Activated CD8-positive, alpha-beta T cell treated with anti-CD3 and anti-CD28 coated beads for 36 hours (primary cell): ENCODE measurements around the gene GNRHR. TPM values are rescaled to one million over a fixed set of nuclear protein-coding genes. Genes with fewer than 3 reads are reported as not detected.
A peak's percentile ranks its signal among the peaks of the same experiment; 100 is the strongest.

Source experiments
- ATAC-seq: fragments of 200-7000 bp; cut with Tn5 transposase; one replicate; pipeline ENCODE4 v1.10.0; 2021; ENCODE audit warnings: mild to moderate bottlenecking, moderate library complexity
- CTCF ChIA-PET: fragments of 350-600 bp; sonication (Branson Sonifier 250); formaldehyde crosslinking; loops from one replicate; lab custom pipeline; 2021; ENCODE audit warnings: antibody characterized with exemption; lab: Charles Lee
- POLR2A ChIA-PET: fragments of 350-600 bp; sonication (Branson Sonifier 250); formaldehyde crosslinking; loops from one replicate; lab custom pipeline; 2021; ENCODE audit warnings: antibody characterized with exemption; lab: Charles Lee
- DNase-seq: peaks from one replicate; pipeline ENCODE4 v3.0.0-alpha.2; 2020
- H3K27ac Mint-ChIP-seq: one replicate; pipeline ENCODE4 v1.8.0; 2021; ENCODE audit warnings: mild to moderate bottlenecking, mixed read lengths
- H3K27me3 Mint-ChIP-seq: one replicate; pipeline ENCODE4 v1.8.0; 2021; ENCODE audit warnings: mixed read lengths
- H3K36me3 Mint-ChIP-seq: one replicate; pipeline ENCODE4 v1.8.0; 2021; ENCODE audit warnings: low read depth, mixed read lengths
- H3K4me1 Mint-ChIP-seq: one replicate; pipeline ENCODE4 v1.8.0; 2021; ENCODE audit warnings: low read depth, mixed read lengths
- H3K4me3 Mint-ChIP-seq: one replicate; pipeline ENCODE4 v1.8.0; 2021; ENCODE audit warnings: mild to moderate bottlenecking, moderate library complexity, mixed read lengths
- H3K9me3 Mint-ChIP-seq: one replicate; pipeline ENCODE4 v1.8.0; 2021; ENCODE audit warnings: mixed read lengths
- intact Hi-C: fragments of 100-400 bp; cut with micrococcal nuclease; formaldehyde crosslinking; loops from one replicate; pipeline ENCODE4 v1.10.0; 2022
- total RNA-seq, 2 experiments: library from RNA; stranded (reverse); gene quantifications; one replicate each; pipeline ENCODE4 v1.2.3, GENCODE V29; 2021
- TF ChIP-seq, protein P1 (sequence below): fragments of 200-600 bp; IDR thresholded peaks from one replicate; pipeline ENCODE4 v1.8.0; 2022; ENCODE audit warnings: antibody characterized with exemption, mild to moderate bottlenecking

Gene GNRHR
- total RNA-seq, 2 experiments from 2014 or later: not detected

DNA sequence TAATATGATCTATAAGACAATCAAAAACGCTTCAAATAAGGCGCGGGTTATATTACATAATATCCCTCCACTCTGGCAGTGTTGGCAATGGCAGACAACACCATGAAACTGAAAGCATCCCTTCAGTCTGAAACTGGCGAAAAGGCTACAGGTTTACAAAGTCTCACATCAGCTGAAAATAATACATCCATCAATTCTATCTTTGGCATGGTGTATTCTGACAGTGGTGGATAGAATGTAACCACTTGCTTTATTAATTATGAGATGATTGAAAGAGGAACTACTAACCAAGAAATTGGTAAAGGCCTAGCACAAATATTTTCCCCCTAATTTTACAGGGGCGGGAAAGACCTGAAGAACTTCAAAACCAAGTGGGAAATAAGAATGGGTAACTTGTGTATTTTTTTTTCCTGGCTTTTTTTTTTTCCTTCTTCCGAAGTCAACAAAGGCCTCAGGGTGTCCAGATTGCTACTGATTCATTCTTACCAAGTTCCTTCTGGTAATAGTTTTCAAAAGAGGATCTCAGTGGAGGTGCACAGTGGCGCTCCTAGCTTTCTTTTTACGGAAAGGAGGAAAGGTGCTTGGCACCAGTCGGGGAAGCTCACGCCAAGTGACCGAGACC lies 54.0 kb downstream of the GNRHR start:
- Mint-ChIP-seq H3K4me1 (peaks cover 50% of the 10 kb centered on the region), H3K4me3 (peak overlapping the region; percentile 83), H3K27me3 (no peaks in the 10 kb centered on the region), H3K27ac (peak overlapping the region; percentile 97), H3K9me3 (no peaks in the 10 kb centered on the region), H3K36me3 (peaks cover 23% of the 10 kb centered on the region)
- TF ChIP-seq, protein P1, sequence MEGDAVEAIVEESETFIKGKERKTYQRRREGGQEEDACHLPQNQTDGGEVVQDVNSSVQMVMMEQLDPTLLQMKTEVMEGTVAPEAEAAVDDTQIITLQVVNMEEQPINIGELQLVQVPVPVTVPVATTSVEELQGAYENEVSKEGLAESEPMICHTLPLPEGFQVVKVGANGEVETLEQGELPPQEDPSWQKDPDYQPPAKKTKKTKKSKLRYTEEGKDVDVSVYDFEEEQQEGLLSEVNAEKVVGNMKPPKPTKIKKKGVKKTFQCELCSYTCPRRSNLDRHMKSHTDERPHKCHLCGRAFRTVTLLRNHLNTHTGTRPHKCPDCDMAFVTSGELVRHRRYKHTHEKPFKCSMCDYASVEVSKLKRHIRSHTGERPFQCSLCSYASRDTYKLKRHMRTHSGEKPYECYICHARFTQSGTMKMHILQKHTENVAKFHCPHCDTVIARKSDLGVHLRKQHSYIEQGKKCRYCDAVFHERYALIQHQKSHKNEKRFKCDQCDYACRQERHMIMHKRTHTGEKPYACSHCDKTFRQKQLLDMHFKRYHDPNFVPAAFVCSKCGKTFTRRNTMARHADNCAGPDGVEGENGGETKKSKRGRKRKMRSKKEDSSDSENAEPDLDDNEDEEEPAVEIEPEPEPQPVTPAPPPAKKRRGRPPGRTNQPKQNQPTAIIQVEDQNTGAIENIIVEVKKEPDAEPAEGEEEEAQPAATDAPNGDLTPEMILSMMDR: no peak
- intact Hi-C loops: loop anchor here (5.0 kb wide), 1 partner anchor 153 kb away; the partner anchor contains the start of gene CENPC
- ChIA-PET CTCF (interaction anchor here (0.7 to 3.3 kb wide), 14 partner anchors 13 to 165 kb away, joined by 3 to 23 read pairs (median 3); no protein-coding TSS in a partner anchor), POLR2A (interaction anchor here (1.5 kb wide), 2 partner anchors 8 to 14 kb away, joined by 5 to 6 read pairs; no protein-coding TSS in a partner anchor)
- DNase-seq: no peak
- ATAC-seq: no peak

DNA sequence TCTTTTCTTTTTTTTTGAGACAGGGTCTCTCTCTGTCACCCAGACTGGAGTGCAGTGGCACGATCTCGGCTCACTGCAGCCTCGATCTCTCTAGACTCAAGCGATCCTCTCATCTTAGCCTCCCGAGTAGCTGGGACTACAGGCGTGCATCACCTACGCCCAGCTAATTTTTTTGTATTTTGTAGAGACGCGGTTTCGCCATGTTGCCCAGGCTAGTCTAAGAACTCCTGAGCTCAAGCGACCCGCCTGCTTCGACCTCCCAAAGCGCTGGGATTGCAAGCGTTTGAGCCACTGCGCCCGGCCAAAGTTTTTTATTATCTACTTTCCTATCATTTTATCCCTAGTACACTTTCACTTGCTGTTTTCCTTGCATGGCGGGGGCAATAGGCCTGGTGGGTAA lies 54.6 kb downstream of the GNRHR start:
- TF ChIP-seq, protein P1: no peak
- no peak overlapping the region for H3K27ac Mint-ChIP-seq
- ChIA-PET CTCF (interaction anchor here (0.6 to 3.3 kb wide), 9 partner anchors 12 to 156 kb away, joined by 3 to 23 read pairs (median 4); no protein-coding TSS in a partner anchor), POLR2A (interaction anchor here (0.6 kb wide), 1 partner anchor 186 kb away, joined by 3 read pairs; no protein-coding TSS in a partner anchor)
- no peak for DNase-seq
- ATAC-seq: no peak
- no peaks in the 10 kb centered on the region for H3K27me3 Mint-ChIP-seq
- H3K4me3 Mint-ChIP-seq: peak overlapping the region; percentile 83
- intact Hi-C loops: loop anchor here (5.0 kb wide), 1 partner anchor 152 kb away; the partner anchor contains the start of gene CENPC
- H3K9me3 Mint-ChIP-seq: no peaks in the 10 kb centered on the region
- H3K36me3 Mint-ChIP-seq: peaks cover 23% of the 10 kb centered on the region
- H3K4me1 Mint-ChIP-seq: peaks cover 46% of the 10 kb centered on the region

DNA sequence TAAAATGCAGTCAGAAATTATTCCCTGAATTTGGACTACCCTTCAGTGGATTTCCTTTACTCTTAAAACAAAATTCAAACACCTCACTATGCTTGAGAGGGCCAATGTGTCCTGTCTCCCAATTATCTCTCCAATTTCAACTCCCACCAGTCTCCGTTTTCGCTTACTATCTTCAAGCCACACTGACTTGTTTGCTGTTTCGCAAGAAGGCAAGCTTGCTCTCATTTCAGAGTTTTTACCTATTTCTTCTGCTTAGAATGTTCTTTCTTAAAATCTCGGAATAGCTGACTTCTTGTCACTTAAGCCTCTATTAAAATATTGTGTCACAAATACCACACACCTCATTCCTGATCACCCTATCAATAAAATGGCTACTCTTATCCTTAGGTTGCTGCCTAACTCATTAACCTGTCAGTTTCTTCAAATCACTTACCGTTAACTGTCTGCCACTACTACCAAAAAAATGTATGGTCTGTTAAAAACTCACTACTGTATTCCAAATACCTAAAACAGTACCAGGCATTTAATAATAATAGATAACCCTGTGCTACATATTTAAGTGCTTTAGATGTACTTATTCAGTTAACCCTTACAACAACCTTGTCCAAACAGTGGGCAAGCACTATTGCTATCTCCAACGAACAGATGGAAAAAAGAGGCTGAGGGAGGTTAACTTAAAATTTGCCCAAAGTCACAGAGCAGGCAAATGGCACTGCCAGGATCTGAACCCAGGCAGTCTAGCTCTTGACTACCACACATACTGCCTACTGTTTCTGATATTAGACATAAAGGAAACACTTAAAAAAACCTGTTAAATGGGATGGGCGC lies 56.1 kb downstream of the GNRHR start:
- Mint-ChIP-seq H3K4me1 (peaks cover 37% of the 10 kb centered on the region), H3K9me3 (no peaks in the 10 kb centered on the region), H3K27me3 (no peaks in the 10 kb centered on the region), H3K4me3 (no peak overlapping the region), H3K36me3 (peaks cover 20% of the 10 kb centered on the region), H3K27ac (no peak overlapping the region)
- ATAC-seq (no peak), DNase-seq (no peak)
- ChIA-PET CTCF (no interaction called here), POLR2A (no interaction called here)
- TF ChIP-seq, protein P1: no peak
- intact Hi-C loops: no loop called here

DNA sequence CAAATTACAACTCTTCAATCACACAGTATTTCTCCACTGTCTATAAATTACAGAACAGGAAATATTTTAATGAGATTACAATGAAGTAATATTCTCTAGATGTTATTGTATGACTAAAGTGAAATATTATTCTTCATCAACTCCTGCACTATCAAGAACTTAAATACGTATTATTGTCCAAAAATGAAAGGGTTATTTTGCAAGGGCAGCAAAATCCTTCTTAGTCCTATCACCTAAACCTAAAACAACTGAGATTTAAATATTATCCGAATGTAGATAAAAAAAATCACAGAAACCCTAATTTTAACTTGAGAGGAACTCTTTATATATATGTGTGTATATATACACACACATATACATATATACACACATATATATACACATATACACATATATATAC lies 58.1 kb downstream of the GNRHR start:
- no peak overlapping the region for H3K27ac Mint-ChIP-seq
- H3K9me3 Mint-ChIP-seq: no peaks in the 10 kb centered on the region
- DNase-seq: no peak
- ChIA-PET CTCF (no interaction called here), POLR2A (no interaction called here)
- H3K4me3 Mint-ChIP-seq: no peak overlapping the region
- H3K36me3 Mint-ChIP-seq: peaks cover 34% of the 10 kb centered on the region
- intact Hi-C loops: no loop called here
- TF ChIP-seq, protein P1: no peak
- H3K27me3 Mint-ChIP-seq: no peaks in the 10 kb centered on the region
- H3K4me1 Mint-ChIP-seq: peaks cover 28% of the 10 kb centered on the region
- no peak for ATAC-seq
